GM12878 (cell line): Measurements from ENCODE around the gene RELL2. TPM values are rescaled to one million over a fixed set of nuclear protein-coding genes. Genes with fewer than 3 reads are reported as not detected.

Experiments
- ATAC-seq: fragments of 200-7000 bp; cut with Tn5 transposase; 3 replicates; pipeline ENCODE4 v1.9.1; 2020; ENCODE audit warnings: mild to moderate bottlenecking, moderate library complexity
- BruUV-seq: library from RNA; stranded (reverse); fragments of 400-500 nt; replicated peaks from 2 replicates; lab custom pipeline; 2021; lab: Mats Ljungman, UMichigan
- CTCF ChIA-PET: fragments of 300-600 bp; sonication (Branson Sonifier 250); formaldehyde crosslinking; extraction: SDS; loops from one replicate; lab custom pipeline; 2021; ENCODE audit warnings: inconsistent platforms; lab: Yijun Ruan, JAX
- POLR2A ChIA-PET: fragments of 350-600 bp; formaldehyde crosslinking; extraction: SDS; loops from one replicate; lab custom pipeline; 2021; ENCODE audit warnings: inconsistent platforms; lab: Charles Lee
- RAD21 ChIA-PET: fragments of 300-600 bp; sonication (Branson Sonifier 250); formaldehyde crosslinking; loops from one replicate; lab custom pipeline; 2023; ENCODE audit warnings: antibody characterized with exemption; ENCODE audit not compliant: unreplicated experiment; lab: Charles Lee
- SMC1A ChIA-PET: fragments of 300-600 bp; sonication (Branson Sonifier 250); formaldehyde crosslinking; loops from one replicate; lab custom pipeline; 2023; ENCODE audit not compliant: unreplicated experiment, uncharacterized antibody; lab: Charles Lee
- DNase-seq: peaks from one replicate; pipeline ENCODE4 v3.0.0-alpha.2; 2011; ENCODE audit warnings: low read depth, low spot score
- FAIRE-seq: peaks from 3 replicates; lab custom pipeline; 2011; peaks lifted over from hg19 to GRCh38; lab: Jason Lieb, UNC
- H2AFZ ChIP-seq: 2 replicates; pipeline ENCODE4 v1.6.0; 2011; ENCODE audit warnings: low read depth, low read length, control low read depth; ENCODE audit not compliant: control insufficient read depth
- H3K27ac ChIP-seq: 2 replicates; pipeline ENCODE4 v1.5.1; 2011; ENCODE audit warnings: control low read depth; ENCODE audit not compliant: control insufficient read depth, insufficient read depth
- H3K27me3 ChIP-seq, 2 experiments: replicated peaks in 1 of 2; 2 replicates each; pipeline versions ENCODE4 v1.6.0 to v1.6.1; 2011; ENCODE audit warnings: low read length in 1 of 2; ENCODE audit not compliant: control insufficient read depth in 2 of 2, insufficient read depth in 2 of 2
- H3K36me3 ChIP-seq, 2 experiments: 2 replicates each; pipeline ENCODE4 v1.5.1; 2011; ENCODE audit warnings: low read length in 1 of 2; ENCODE audit not compliant: control insufficient read depth in 2 of 2, insufficient read depth in 2 of 2
- H3K4me1 ChIP-seq: 2 replicates; pipeline ENCODE4 v1.6.1; 2011; ENCODE audit warnings: mild to moderate bottlenecking, low read length, moderate library complexity, mixed read lengths; ENCODE audit not compliant: control insufficient read depth, insufficient read depth
- H3K4me2 ChIP-seq: 2 replicates; pipeline ENCODE4 v1.6.0; 2011; ENCODE audit warnings: control low read depth; ENCODE audit not compliant: control insufficient read depth, insufficient read depth
- H3K4me3 ChIP-seq: fragments of 200-600 bp; sonication (generic); 2 replicates; pipeline ENCODE4 v1.5.1; 2016
- H3K79me2 ChIP-seq: 2 replicates; pipeline ENCODE4 v1.6.0; 2011; ENCODE audit warnings: low read length; ENCODE audit not compliant: control insufficient read depth, insufficient read depth
- H3K9ac ChIP-seq: 2 replicates; pipeline ENCODE4 v1.8.0; 2011; ENCODE audit warnings: low read length, control low read depth, mixed read lengths; ENCODE audit not compliant: control insufficient read depth, insufficient read depth
- H3K9me3 ChIP-seq: replicated peaks from 3 replicates; pipeline ENCODE4 v1.5.1; 2011; ENCODE audit warnings: mild to moderate bottlenecking, low read length; ENCODE audit not compliant: control insufficient read depth, insufficient read depth
- H4K20me1 ChIP-seq: 2 replicates; pipeline ENCODE4 v1.6.0; 2011; ENCODE audit not compliant: control insufficient read depth, insufficient read depth
- CBX3 ChIP-seq: fragments of 200-600 bp; sonication (generic); IDR thresholded peaks from 2 replicates; pipeline ENCODE4 v1.6.1; 2016; ENCODE audit warnings: low read depth, borderline replicate concordance
- EED ChIP-seq: sonication (generic); IDR thresholded peaks from 2 replicates; pipeline ENCODE4 v1.6.1; 2016; ENCODE audit warnings: antibody characterized with exemption, low read depth
- GATAD2B ChIP-seq: fragments of 450-650 bp; conservative IDR thresholded peaks from 2 replicates; pipeline ENCODE4 v1.6.1; 2017; ENCODE audit warnings: low read depth, mild to moderate bottlenecking, moderate library complexity
- IRF5 ChIP-seq: fragments of 450-650 bp; IDR thresholded peaks from 2 replicates; pipeline ENCODE4 v1.6.1; 2017; ENCODE audit warnings: borderline replicate concordance
- MLLT1 ChIP-seq: fragments of 450-650 bp; IDR thresholded peaks from 2 replicates; pipeline ENCODE4 v1.6.1; 2016; ENCODE audit warnings: mild to moderate bottlenecking
- MTA3 ChIP-seq: IDR thresholded peaks from 2 replicates; pipeline ENCODE4 v1.6.1; 2012; ENCODE audit warnings: low read length, inconsistent platforms, borderline replicate concordance
- NBN ChIP-seq: fragments of 450-650 bp; IDR thresholded peaks from 2 replicates; pipeline ENCODE4 v1.6.1; 2016
- NR2C2 ChIP-seq: IDR thresholded peaks from 2 replicates; pipeline ENCODE4 v1.6.1; 2011; ENCODE audit warnings: borderline replicate concordance, low read depth; ENCODE audit not compliant: control insufficient read depth, insufficient read length
- NR2F1 ChIP-seq: fragments of 450-650 bp; conservative IDR thresholded peaks from 2 replicates; pipeline ENCODE4 v1.6.1; 2017; ENCODE audit warnings: mild to moderate bottlenecking
- PAX8 ChIP-seq: fragments of 450-650 bp; IDR thresholded peaks from 2 replicates; pipeline ENCODE4 v1.6.1; 2017; ENCODE audit warnings: mild to moderate bottlenecking, moderate library complexity
- RAD21 ChIP-seq: IDR thresholded peaks from 2 replicates; pipeline ENCODE4 v1.6.1; 2011; ENCODE audit warnings: mild to moderate bottlenecking, low read depth, low read length, moderate library complexity; ENCODE audit not compliant: insufficient read depth
- RCOR1 ChIP-seq: conservative IDR thresholded peaks from 2 replicates; pipeline ENCODE4 v1.6.1; 2012; ENCODE audit warnings: low read depth, low read length, improper control_type of control experiment
- RELA ChIP-seq: fragments of 450-650 bp; IDR thresholded peaks from 2 replicates; pipeline ENCODE4 v1.8.0; 2014; ENCODE audit warnings: borderline replicate concordance; ENCODE audit not compliant: partially characterized antibody
- YBX1 ChIP-seq: fragments of 450-650 bp; IDR thresholded peaks from 2 replicates; pipeline ENCODE4 v1.6.1; 2016; ENCODE audit warnings: antibody characterized with exemption
- ZNF384 ChIP-seq: IDR thresholded peaks from 2 replicates; pipeline ENCODE4 v1.6.1; 2012; ENCODE audit warnings: low read depth, mild to moderate bottlenecking, low read length, improper control_type of control experiment, borderline replicate concordance
- WGBS: methylation state at CpG from one replicate; pipeline ENCODE4 v1.1.6; 2016; ENCODE audit warnings: low lambda C conversion rate; ENCODE audit not compliant: insufficient replicate concordance, insufficient coverage; ENCODE audit errors: missing lambda C conversion rate; 5-methylcytosine and 5-hydroxymethylcytosine counted together
- in situ Hi-C: fragments of 300-500 bp; cut with MboI; formaldehyde crosslinking; loops from 9 replicates; pipeline ENCODE4 v1.14.3; 2018; ENCODE audit warnings: mixed read lengths
- intact Hi-C: fragments of 100-400 bp; cut with micrococcal nuclease; formaldehyde crosslinking; loops from one replicate; pipeline ENCODE4 v1.14.2; 2022; ENCODE audit not compliant: unreplicated experiment
- polyA plus RNA-seq, 11 experiments: library from polyadenylated mRNA; depleted of rRNA in 4 of 11; unstranded in 6 of 11; stranded (reverse) in 5 of 11; fragments of >200 nt; fragmentation: Nextera tagmentation in 4 of 11; fragmentation: Illumina TruSeq in 1 of 11; extraction: Ambion mirVana in 4 of 11; extraction: Trizol in 1 of 11; gene quantifications; 1 replicate in 1 of 11; 2 replicates in 10 of 11; pipeline versions ENCODE4 v1.2.1 to v1.2.3, GENCODE V29; 2011 to 2016; ENCODE audit warnings: inconsistent platforms in 2 of 11, missing spikeins in 2 of 11, low read depth in 1 of 11
- total RNA-seq, 4 experiments: library from RNA; depleted of rRNA in 3 of 4; stranded (reverse); fragments of >200 nt in 3 of 4; fragmentation: Illumina TruSeq in 1 of 4; extraction: Trizol in 1 of 4; gene quantifications; 2 replicates each; pipeline versions ENCODE4 v1.2.1 to v1.2.3, GENCODE V29; 2013 to 2021

Gene RELL2
- total and polyA plus RNA-seq, 10 of the 15 experiments (the other 5 are each of a cell fraction or from before 2014, with no cell fraction given): 0.23 to 21.4 (median 7.1) TPM

DNA sequence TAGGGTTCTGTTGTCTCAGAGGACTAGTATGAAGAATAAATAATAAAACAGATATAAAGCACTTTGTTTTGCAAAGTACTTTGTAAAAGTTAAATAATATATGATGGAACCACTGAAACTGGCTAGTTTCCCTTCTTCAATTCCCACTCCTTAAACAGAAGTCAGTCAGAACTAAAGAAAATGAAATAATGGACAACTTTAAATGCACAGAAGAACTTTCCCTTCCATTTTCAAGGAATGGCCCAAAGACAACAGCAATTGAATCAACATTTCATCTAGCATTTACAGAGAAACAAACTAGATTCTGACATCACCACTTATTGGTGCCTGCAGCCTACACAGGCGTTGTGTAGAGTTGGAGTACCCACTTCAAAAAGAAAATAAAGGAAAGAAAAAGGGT lies 34.2 kb upstream of the RELL2 start:
- H3K27ac ChIP-seq: no peak overlapping the region
- no peaks in the 10 kb centered on the region for H4K20me1 ChIP-seq
- no peak overlapping the region for H2AFZ ChIP-seq
- no peaks in the 10 kb centered on the region; a peak in 1 of 4 replicates for H3K36me3 ChIP-seq
- no peak overlapping the region for H3K4me2 ChIP-seq
- no peaks in the 10 kb centered on the region for H3K9me3 ChIP-seq
- DNase-seq: no peak
- peaks cover 29% of the 10 kb centered on the region for H3K4me1 ChIP-seq
- H3K79me2 ChIP-seq: peaks cover 85% of the 10 kb centered on the region
- no TSS peak for BruUV-seq
- intact Hi-C loops: no loop called here
- ATAC-seq: no peak
- H3K9ac ChIP-seq: no peak overlapping the region
- H3K27me3 ChIP-seq: no peaks in the 10 kb centered on the region
- CTCF ChIA-PET: interaction anchor here (0.6 to 10.9 kb wide), 7 partner anchors 10 to 388 kb away, joined by 3 to 172 read pairs (median 8); partner anchors contain the start of gene DIAPH1
- SMC1A ChIA-PET: interaction anchor here (0.7 to 8.6 kb wide), 6 partner anchors 9 to 279 kb away, joined by 3 to 199 read pairs (median 18); partner anchors contain the start of genes DIAPH1, HDAC3 and RELL2
- in situ Hi-C loops: loop anchor here (25.0 kb wide), 2 partner anchors 1190 to 1565 kb away; partner anchors contain the start of genes ANKHD1 and NRG2
- H3K4me3 ChIP-seq: no peak overlapping the region
- 44% methylated on average over 1 of the region's 1 CpG for WGBS
- POLR2A ChIA-PET: interaction anchor here (0.7 to 3.5 kb wide), 2 partner anchors 14 to 1100 kb away, joined by 3 to 17 read pairs; no protein-coding TSS in a partner anchor
- no peak for FAIRE-seq
- RAD21 ChIA-PET: interaction anchor here (0.8 to 5.0 kb wide), 6 partner anchors 10 to 35 kb away, joined by 3 to 45 read pairs (median 8); partner anchors contain the start of gene DIAPH1
- no peak for TF ChIP-seq RCOR1
- no peak for TF ChIP-seq RAD21
- no peak for TF ChIP-seq EED
- no peak for TF ChIP-seq NR2F1
- TF ChIP-seq IRF5: no peak
- TF ChIP-seq GATAD2B: no peak
- TF ChIP-seq ZNF384: no peak
- TF ChIP-seq NR2C2: no peak
- TF ChIP-seq RELA: no peak
- no peak for TF ChIP-seq NBN
- no peak for TF ChIP-seq MTA3
- no peak for TF ChIP-seq MLLT1
- no peak for TF ChIP-seq YBX1
- TF ChIP-seq CBX3: no peak
- no peak for TF ChIP-seq PAX8
